ENCODE measurements around the gene LRRC8B.

DNA sequence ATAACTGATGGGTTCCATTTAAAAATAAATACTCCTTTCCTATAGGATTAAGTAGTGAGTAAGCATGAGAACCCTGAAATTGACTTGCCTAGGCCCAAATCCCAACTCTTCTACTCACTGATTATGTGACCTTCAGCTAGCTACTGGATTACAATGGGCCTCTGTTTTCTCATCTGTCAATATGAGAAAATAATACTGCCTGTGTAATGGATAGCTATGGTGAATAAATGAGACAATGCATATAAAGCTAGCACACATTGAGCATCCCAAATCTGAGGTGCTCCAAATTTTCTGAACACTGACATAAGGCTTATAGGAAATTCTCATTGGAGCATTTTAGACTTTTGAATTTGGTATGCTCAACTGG lies 103.0 kb downstream of the LRRC8B start:
- TF ChIP-seq ZNF468 (CRISPR knock-in tag; IDR thresholded peaks at IDR 0.05) (no peak), MAFF (IDR thresholded peaks at IDR 0.05; ENCODE audit: low read depth, low read length) (no peak), ATF1 (CRISPR knock-in tag; IDR thresholded peaks at IDR 0.05) (no peak), EP300 (IDR thresholded peaks at IDR 0.05; ENCODE audit: low read depth in 2 of 2, low read length in 2 of 2) (no peak), EP300 (CRISPR knock-in tag; IDR thresholded peaks at IDR 0.05; ENCODE audit: borderline replicate concordance) (no peak), NFIC (IDR thresholded peaks at IDR 0.05; ENCODE audit: low read length) (no peak), POLR2AphosphoS5 (IDR thresholded peaks at IDR 0.05; ENCODE audit: low read depth, low read length) (no peak)
- TF ChIP-seq, protein P1, sequence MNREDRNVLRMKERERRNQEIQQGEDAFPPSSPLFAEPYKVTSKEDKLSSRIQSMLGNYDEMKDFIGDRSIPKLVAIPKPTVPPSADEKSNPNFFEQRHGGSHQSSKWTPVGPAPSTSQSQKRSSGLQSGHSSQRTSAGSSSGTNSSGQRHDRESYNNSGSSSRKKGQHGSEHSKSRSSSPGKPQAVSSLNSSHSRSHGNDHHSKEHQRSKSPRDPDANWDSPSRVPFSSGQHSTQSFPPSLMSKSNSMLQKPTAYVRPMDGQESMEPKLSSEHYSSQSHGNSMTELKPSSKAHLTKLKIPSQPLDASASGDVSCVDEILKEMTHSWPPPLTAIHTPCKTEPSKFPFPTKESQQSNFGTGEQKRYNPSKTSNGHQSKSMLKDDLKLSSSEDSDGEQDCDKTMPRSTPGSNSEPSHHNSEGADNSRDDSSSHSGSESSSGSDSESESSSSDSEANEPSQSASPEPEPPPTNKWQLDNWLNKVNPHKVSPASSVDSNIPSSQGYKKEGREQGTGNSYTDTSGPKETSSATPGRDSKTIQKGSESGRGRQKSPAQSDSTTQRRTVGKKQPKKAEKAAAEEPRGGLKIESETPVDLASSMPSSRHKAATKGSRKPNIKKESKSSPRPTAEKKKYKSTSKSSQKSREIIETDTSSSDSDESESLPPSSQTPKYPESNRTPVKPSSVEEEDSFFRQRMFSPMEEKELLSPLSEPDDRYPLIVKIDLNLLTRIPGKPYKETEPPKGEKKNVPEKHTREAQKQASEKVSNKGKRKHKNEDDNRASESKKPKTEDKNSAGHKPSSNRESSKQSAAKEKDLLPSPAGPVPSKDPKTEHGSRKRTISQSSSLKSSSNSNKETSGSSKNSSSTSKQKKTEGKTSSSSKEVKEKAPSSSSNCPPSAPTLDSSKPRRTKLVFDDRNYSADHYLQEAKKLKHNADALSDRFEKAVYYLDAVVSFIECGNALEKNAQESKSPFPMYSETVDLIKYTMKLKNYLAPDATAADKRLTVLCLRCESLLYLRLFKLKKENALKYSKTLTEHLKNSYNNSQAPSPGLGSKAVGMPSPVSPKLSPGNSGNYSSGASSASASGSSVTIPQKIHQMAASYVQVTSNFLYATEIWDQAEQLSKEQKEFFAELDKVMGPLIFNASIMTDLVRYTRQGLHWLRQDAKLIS (CRISPR knock-in tag; IDR thresholded peaks at IDR 0.05) = no peak
- TF ChIP-seq, protein P2, sequence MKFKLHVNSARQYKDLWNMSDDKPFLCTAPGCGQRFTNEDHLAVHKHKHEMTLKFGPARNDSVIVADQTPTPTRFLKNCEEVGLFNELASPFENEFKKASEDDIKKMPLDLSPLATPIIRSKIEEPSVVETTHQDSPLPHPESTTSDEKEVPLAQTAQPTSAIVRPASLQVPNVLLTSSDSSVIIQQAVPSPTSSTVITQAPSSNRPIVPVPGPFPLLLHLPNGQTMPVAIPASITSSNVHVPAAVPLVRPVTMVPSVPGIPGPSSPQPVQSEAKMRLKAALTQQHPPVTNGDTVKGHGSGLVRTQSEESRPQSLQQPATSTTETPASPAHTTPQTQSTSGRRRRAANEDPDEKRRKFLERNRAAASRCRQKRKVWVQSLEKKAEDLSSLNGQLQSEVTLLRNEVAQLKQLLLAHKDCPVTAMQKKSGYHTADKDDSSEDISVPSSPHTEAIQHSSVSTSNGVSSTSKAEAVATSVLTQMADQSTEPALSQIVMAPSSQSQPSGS (CRISPR knock-in tag; IDR thresholded peaks at IDR 0.05) = no peak
